ENCODE measurements around the gene GAPDHS. TPM values are rescaled to one million over a fixed set of nuclear protein-coding genes. Genes with fewer than 3 reads are reported as not detected.

The GAPDHS gene
- total and polyA plus RNA-seq, 11 donors: not detected

DNA sequence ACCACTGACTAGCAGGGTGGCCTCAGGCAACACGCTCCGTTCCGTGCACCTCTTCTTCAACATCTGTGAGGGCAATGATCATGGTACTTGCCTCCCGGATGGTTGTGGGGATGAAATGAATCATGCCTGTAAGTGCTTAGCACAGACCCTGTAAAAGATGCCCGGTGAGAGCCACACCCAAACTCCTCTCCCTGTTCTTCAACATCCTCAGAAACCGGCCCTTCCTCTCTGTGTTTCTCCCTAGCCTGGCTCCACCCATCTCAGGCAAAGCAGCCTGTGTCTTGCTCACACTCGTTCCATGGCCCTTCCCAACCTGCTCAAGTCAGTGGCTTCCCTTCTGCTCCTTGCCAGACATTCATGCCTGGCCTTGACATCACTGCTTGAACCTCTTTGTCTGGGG lies 14.0 kb upstream of the GAPDHS start:
- ATAC-seq (no peak), DNase-seq (no peak)
- H3K4me1 ChIP-seq: peaks cover 0 to 6% (median 0%) of the 10 kb centered on the region in 12 donors
- WGBS, 4 donors: 68 to 70% (median 69%) methylated on average over 7 of the region's 7 CpGs
- H3K36me3 ChIP-seq: no peaks in the 10 kb centered on the region
- peaks cover 0 to 13% (median 0%) of the 10 kb centered on the region in 9 donors for H3K27me3 ChIP-seq
- no peak overlapping the region for H3K27ac ChIP-seq
- H3K9me3 ChIP-seq: no peaks in the 10 kb centered on the region
- TF ChIP-seq POLR2A (IDR thresholded peaks at IDR 0.05): no peak
- TF ChIP-seq, protein P1, sequence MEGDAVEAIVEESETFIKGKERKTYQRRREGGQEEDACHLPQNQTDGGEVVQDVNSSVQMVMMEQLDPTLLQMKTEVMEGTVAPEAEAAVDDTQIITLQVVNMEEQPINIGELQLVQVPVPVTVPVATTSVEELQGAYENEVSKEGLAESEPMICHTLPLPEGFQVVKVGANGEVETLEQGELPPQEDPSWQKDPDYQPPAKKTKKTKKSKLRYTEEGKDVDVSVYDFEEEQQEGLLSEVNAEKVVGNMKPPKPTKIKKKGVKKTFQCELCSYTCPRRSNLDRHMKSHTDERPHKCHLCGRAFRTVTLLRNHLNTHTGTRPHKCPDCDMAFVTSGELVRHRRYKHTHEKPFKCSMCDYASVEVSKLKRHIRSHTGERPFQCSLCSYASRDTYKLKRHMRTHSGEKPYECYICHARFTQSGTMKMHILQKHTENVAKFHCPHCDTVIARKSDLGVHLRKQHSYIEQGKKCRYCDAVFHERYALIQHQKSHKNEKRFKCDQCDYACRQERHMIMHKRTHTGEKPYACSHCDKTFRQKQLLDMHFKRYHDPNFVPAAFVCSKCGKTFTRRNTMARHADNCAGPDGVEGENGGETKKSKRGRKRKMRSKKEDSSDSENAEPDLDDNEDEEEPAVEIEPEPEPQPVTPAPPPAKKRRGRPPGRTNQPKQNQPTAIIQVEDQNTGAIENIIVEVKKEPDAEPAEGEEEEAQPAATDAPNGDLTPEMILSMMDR (IDR thresholded peaks at IDR 0.05): no peak
- no peak overlapping the region for H3K4me3 ChIP-seq
- intact Hi-C loops (cut with DNase I): no loop called here

DNA sequence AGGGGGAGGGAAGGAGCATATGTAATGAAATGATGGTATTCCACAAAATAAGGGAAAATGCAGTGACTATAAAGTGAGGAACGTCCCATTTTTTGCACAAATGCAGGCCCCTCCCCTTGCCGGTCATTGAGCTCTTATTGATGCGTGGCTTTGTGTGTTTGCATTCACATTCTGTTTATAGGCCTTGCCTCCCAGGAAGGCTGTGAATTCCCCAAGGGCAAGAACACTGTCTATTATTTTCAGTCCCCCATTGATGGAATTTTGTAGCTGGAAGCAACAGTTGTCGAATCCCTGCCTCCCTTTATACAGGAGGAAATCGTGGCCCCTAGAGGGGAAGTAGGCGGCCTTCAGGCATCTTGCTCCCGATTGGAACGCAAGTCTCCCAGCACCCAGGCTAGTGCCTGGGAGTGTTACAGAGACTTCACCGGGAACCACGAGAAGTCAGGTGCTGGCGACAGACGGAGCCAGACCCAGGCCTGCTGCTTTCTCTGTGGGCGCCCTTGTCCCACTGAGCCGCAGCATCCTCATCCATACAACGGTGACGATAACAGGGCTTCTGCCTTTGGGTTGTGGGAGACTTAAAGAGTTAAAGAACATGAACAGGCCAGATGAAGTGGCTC lies 12.0 kb upstream of the GAPDHS start:
- Histone ChIP-seq H3K9me3 (no peaks in the 10 kb centered on the region), H3K36me3 (no peaks in the 10 kb centered on the region), H3K27ac (no peak overlapping the region), H3K4me3 (no peak overlapping the region), H3K27me3 (peaks cover 0 to 25% (median 0%) of the 10 kb centered on the region in 9 donors), H3K4me1 (peaks cover 0 to 5% (median 0%) of the 10 kb centered on the region in 12 donors)
- DNase-seq: no peak
- ATAC-seq: no peak
- intact Hi-C loops (cut with DNase I): no loop called here
- 46 to 62% (median 62%) methylated on average over 8 to 16 of the region's 16 CpGs for WGBS, 4 donors
- no peak for TF ChIP-seq POLR2A (IDR thresholded peaks at IDR 0.05)
- TF ChIP-seq, protein P1 (IDR thresholded peaks at IDR 0.05): no peak

DNA sequence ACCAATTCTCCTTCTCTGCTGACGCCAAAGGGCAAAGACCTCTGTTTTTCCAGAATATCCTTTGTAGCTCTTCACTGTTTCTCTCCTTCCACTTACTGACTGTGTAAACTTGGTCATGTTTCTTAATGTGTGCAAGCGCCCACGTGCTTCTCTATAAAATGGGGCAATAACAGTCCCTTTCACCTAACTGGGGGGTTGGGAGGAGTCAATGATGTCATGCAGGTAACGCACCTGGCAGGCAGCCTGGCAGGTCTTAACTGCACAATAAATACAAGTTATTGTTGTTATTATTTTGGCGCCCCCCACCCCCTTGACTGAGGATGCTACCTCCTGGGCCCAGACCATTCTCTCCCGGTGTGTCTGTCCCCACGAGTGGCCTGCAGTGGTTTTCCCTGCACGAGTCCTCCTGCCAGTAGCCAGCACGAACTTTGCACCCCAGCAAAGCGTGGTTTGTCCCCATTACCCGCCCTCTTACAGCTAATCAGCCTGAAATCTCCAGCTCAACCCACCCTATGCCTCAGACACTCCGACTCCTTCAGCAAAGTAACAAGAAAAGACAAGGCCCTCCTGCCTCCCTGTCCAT lies 10.4 kb upstream of the GAPDHS start:
- Histone ChIP-seq H3K4me1 (peaks cover 0 to 5% (median 0%) of the 10 kb centered on the region in 12 donors), H3K4me3 (no peak overlapping the region), H3K27ac (no peak overlapping the region), H3K27me3 (peaks cover 0 to 36% (median 0%) of the 10 kb centered on the region in 9 donors), H3K36me3 (no peaks in the 10 kb centered on the region), H3K9me3 (no peaks in the 10 kb centered on the region)
- ATAC-seq (no peak), DNase-seq (no peak)
- intact Hi-C loops (cut with DNase I): no loop called here
- WGBS, 4 donors: 82 to 90% (median 85%) methylated on average over 12 of the region's 12 CpGs
- no peak for TF ChIP-seq POLR2A (IDR thresholded peaks at IDR 0.05)
- TF ChIP-seq, protein P1 (IDR thresholded peaks at IDR 0.05): no peak

DNA sequence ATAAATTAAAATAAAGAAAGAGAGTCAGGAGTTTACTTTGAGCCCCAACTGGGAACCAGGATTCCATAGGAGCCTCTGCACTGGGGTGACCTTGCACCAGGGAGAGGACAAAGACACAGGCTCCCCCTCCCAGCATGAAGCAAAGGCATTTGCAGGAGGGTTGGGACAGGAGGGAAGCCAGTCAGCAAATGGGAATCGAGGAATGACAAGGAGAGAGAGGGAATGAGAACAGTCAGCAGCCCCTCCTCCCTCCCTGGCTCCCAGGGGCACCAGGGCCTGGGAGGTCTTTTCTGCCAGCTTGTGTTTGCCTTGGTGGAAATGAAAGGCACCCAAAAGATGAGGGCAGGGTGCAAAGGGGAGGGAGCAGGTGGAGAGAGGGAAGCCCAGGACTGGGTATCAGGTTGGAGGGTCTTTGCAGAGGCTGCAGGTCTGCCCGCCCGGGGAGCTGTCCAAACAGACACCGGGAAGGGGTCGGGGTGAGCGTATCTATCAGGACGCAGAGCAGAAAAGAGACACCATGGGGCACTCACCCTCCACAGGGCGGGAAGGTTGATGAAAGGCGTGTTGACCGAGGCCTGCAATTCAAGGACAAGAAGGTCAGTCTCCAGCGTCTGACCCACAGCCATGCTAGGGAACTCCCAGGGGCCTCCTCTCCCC lies 8.9 kb upstream of the GAPDHS start:
- ATAC-seq (no peak), DNase-seq (no peak)
- no peaks in the 10 kb centered on the region for H3K36me3 ChIP-seq
- 30 to 47% (median 42%) methylated on average over 11 of the region's 11 CpGs for WGBS, 4 donors
- no peak overlapping the region for H3K4me3 ChIP-seq
- H3K27me3 ChIP-seq: peaks cover 0 to 50% (median 5%) of the 10 kb centered on the region in 9 donors
- no peaks in the 10 kb centered on the region for H3K9me3 ChIP-seq
- intact Hi-C loops (cut with DNase I): no loop called here
- no peaks in the 10 kb centered on the region for H3K4me1 ChIP-seq
- no peak overlapping the region for H3K27ac ChIP-seq
- TF ChIP-seq, protein P1 (IDR thresholded peaks at IDR 0.05): no peak
- no peak for TF ChIP-seq POLR2A (IDR thresholded peaks at IDR 0.05)
